ENCODE results near the gene FAM120B.
"Not testable (repeated sequence)": the region's sequence is repeated elsewhere in the genome, so short reads cannot be mapped to it uniquely, and the experiment has no call there.

The FAM120B gene

GRCh38 chr6:170393807-170394399 is 87.3 kb downstream of the FAM120B start:
- no peak for DNase-seq

- no peak for DNase-seq
These were observed 88.4 kb downstream of the FAM120B start for GRCh38 chr6:170394980-170395379.

- not testable (repeated sequence) for DNase-seq
These were observed 92.3 kb downstream of the FAM120B start for GRCh38 chr6:170398743-170399369.

- DNase-seq, result not testable (repeated sequence)
These were observed 93.5 kb downstream of the FAM120B start for GRCh38 chr6:170399955-170400558.

- DNase-seq, result no peak
These were observed 95.9 kb downstream of the FAM120B start for GRCh38 chr6:170402318-170403040.

- no peak for DNase-seq
These were observed 96.9 kb downstream of the FAM120B start for GRCh38 chr6:170403451-170403850.

- DNase-seq, result no peak
These were observed 97.5 kb downstream of the FAM120B start for GRCh38 chr6:170404036-170404435.

- DNase-seq, result no peak
These were observed 98.1 kb downstream of the FAM120B start for GRCh38 chr6:170404697-170405096.

- DNase-seq, result no peak
These were observed 98.9 kb downstream of the FAM120B start for GRCh38 chr6:170405311-170405975.

GRCh38 chr6:170407200-170407599 is 100.6 kb downstream of the FAM120B start:
- DNase-seq, result no peak

- no peak for DNase-seq
These were observed 101.4 kb downstream of the FAM120B start for GRCh38 chr6:170407932-170408331.

GRCh38 chr6:170409746-170410145 is 103.2 kb downstream of the FAM120B start:
- DNase-seq, result not testable (repeated sequence)

- DNase-seq, result no peak
These were observed 103.7 kb downstream of the FAM120B start for GRCh38 chr6:170410241-170410640.

GRCh38 chr6:170415318-170415717 is 108.8 kb downstream of the FAM120B start:
- no peak for DNase-seq

- DNase-seq, result peak in 1 of 4 experiments; percentile 2
These were observed 109.7 kb downstream of the FAM120B start for GRCh38 chr6:170416303-170416702.

GRCh38 chr6:170416959-170417606 is 110.5 kb downstream of the FAM120B start:
- DNase-seq, result no peak

GRCh38 chr6:170417881-170418280 is 111.3 kb downstream of the FAM120B start:
- DNase-seq, result no peak

GRCh38 chr6:170420283-170420682 is 113.7 kb downstream of the FAM120B start:
- DNase-seq, result no peak

- no peak for DNase-seq
These were observed 114.5 kb downstream of the FAM120B start for GRCh38 chr6:170420791-170421776.

GRCh38 chr6:170421921-170422320 is 115.4 kb downstream of the FAM120B start:
- DNase-seq, result no peak

- no peak for DNase-seq
These were observed 116.5 kb downstream of the FAM120B start for GRCh38 chr6:170423030-170423429.
